Keratinocyte (primary cell): Measurements from ENCODE around the gene C2orf81. TPM values are rescaled to one million over a fixed set of nuclear protein-coding genes. Genes with fewer than 3 reads are reported as not detected.

Source experiments
- DNase-seq: peaks from one replicate; pipeline ENCODE4 v3.0.0-alpha.2; 2011; ENCODE audit warnings: low read depth, missing footprints, low spot score
- FAIRE-seq: peaks from 2 replicates; lab custom pipeline; 2011; peaks lifted over from hg19 to GRCh38; lab: Jason Lieb, UNC
- H2AFZ ChIP-seq: 2 replicates; pipeline ENCODE4 v1.6.0; 2012; ENCODE audit warnings: low read length, control low read depth, inconsistent platforms; ENCODE audit not compliant: control insufficient read depth
- H3K27ac ChIP-seq: 2 replicates; pipeline ENCODE4 v1.5.1; 2011; ENCODE audit warnings: low read length; ENCODE audit not compliant: control insufficient read depth, insufficient read depth
- H3K27me3 ChIP-seq: 3 replicates; pipeline ENCODE4 v1.6.0; 2011; ENCODE audit warnings: low read length; ENCODE audit not compliant: control insufficient read depth, insufficient read depth; ENCODE audit errors: extremely low read depth
- H3K36me3 ChIP-seq, 2 experiments: 2 replicates in 1 of 2; 3 replicates in 1 of 2; pipeline ENCODE4 v1.5.1; 2011; ENCODE audit warnings: low read length in 2 of 2, mild to moderate bottlenecking in 1 of 2; ENCODE audit not compliant: control insufficient read depth in 2 of 2, insufficient read depth in 2 of 2; ENCODE audit errors: extremely low read depth in 1 of 2
- H3K4me1 ChIP-seq: 3 replicates; pipeline ENCODE4 v1.5.1; 2011; ENCODE audit warnings: low read length; ENCODE audit not compliant: control insufficient read depth, insufficient read depth; ENCODE audit errors: extremely low read depth
- H3K4me2 ChIP-seq: 3 replicates; pipeline ENCODE4 v1.6.0; 2011; ENCODE audit warnings: low read depth, low read length; ENCODE audit not compliant: control insufficient read depth, insufficient read depth; ENCODE audit errors: extremely low read depth
- H3K4me3 ChIP-seq, 3 experiments: fragments of 200-600 bp in 1 of 3; sonication (generic) in 1 of 3; 2 replicates in 2 of 3; 3 replicates in 1 of 3; pipeline ENCODE4 v1.5.1; 2011 to 2016; ENCODE audit warnings: low read length in 3 of 3, mild to moderate bottlenecking in 3 of 3, control low read depth in 2 of 3, inconsistent platforms in 1 of 3, low read depth in 1 of 3, mixed read lengths in 1 of 3, mixed run types in 1 of 3, moderate library complexity in 1 of 3; ENCODE audit not compliant: control insufficient read depth in 2 of 3, insufficient read depth in 2 of 3; ENCODE audit errors: extremely low read depth in 1 of 3
- H3K79me2 ChIP-seq: 2 replicates; pipeline ENCODE4 v1.6.0; 2012; ENCODE audit warnings: low read length; ENCODE audit not compliant: control insufficient read depth, insufficient read depth
- H3K9ac ChIP-seq: 3 replicates; pipeline ENCODE4 v1.6.0; 2011; ENCODE audit warnings: low read length; ENCODE audit not compliant: control insufficient read depth, insufficient read depth; ENCODE audit errors: extremely low read depth
- H3K9me1 ChIP-seq: 3 replicates; pipeline ENCODE4 v1.6.0; 2011; ENCODE audit warnings: low read length; ENCODE audit not compliant: control insufficient read depth, insufficient read depth; ENCODE audit errors: extremely low read depth
- H3K9me3 ChIP-seq: 2 replicates; pipeline ENCODE4 v1.5.1; 2012; ENCODE audit warnings: low read depth, low read length; ENCODE audit not compliant: control insufficient read depth
- H4K20me1 ChIP-seq: 3 replicates; pipeline ENCODE4 v1.6.0; 2011; ENCODE audit warnings: low read length; ENCODE audit not compliant: control insufficient read depth, insufficient read depth; ENCODE audit errors: extremely low read depth
- EZH2 ChIP-seq: IDR thresholded peaks from one replicate; pipeline ENCODE4 v1.6.1; 2012; ENCODE audit warnings: inconsistent platforms, mild to moderate bottlenecking, low read length, moderate library complexity
- dilution Hi-C: fragments of 300-500 bp; cut with MboI; formaldehyde crosslinking; loops from one replicate; pipeline ENCODE4 v1.7.0; 2020; ENCODE audit warnings: low sequenced_read_pairs; ENCODE audit not compliant: extremely low pct_ligation_motif_present
- polyA plus RNA-seq, 5 experiments: library from polyadenylated mRNA; depleted of rRNA in 3 of 5; stranded (reverse) in 3 of 5; stranded (forward) in 1 of 5; unstranded in 1 of 5; fragments of >200 nt; gene quantifications; 1 replicate in 1 of 5; 2 replicates in 3 of 5; 3 replicates in 1 of 5; pipeline versions ENCODE4 v1.2.1 to v1.2.3, GENCODE V29; 2011 to 2012; ENCODE audit warnings: missing spikeins in 2 of 5, low read depth in 1 of 5, low replicate concordance in 1 of 5
- TF ChIP-seq, protein P1 (sequence below), 3 experiments: IDR thresholded peaks in 1 of 3; conservative IDR thresholded peaks in 1 of 3; optimal IDR thresholded peaks in 1 of 3; 2 replicates in 2 of 3; 3 replicates in 1 of 3; pipeline versions ENCODE3 to v1.5.1; 2011; ENCODE audit warnings: low read length in 3 of 3, mild to moderate bottlenecking in 3 of 3, moderate library complexity in 2 of 3, control low read depth in 1 of 3, inconsistent platforms in 1 of 3; ENCODE audit not compliant: insufficient read depth in 2 of 3; ENCODE audit errors: extremely low read depth in 1 of 3

The C2orf81 gene
- polyA plus RNA-seq, 1 donor (not counting 4 experiments of a cell fraction or from before 2014, with no cell fraction given) = 0.58 TPM

DNA sequence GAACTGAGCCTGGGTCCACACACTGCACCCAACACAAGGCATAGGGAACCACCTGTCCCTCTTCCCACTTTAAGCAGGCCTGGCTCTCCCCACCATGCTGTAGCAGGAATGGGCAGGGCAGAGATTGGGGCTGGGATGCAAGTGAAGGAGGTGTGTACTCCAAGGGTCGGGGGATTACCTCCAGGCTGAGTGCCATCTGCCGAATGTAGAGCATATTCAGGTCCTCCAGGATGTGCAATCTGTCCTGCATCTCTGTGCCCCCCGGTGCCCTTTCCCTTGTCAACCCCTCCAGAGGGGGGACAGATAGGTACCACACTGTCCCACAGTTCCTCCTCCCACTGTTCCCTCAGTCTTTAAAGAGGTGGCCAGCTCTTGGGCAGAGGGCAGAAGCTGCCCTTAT lies 18.0 kb upstream of the C2orf81 start:
- Histone ChIP-seq H3K4me2 (peak overlapping the region; percentile 84), H3K9ac (peak overlapping the region; percentile 98), H3K79me2 (peaks cover 75% of the 10 kb centered on the region), H3K9me3 (no peaks in the 10 kb centered on the region), H3K27me3 (no peaks in the 10 kb centered on the region), H3K4me3 (peak overlapping the region; percentile 74 to 98 (median 78)), H3K36me3 (peaks cover 14 to 47% of the 10 kb centered on the region in 2 experiments), H3K4me1 (peaks cover 35% of the 10 kb centered on the region), H3K9me1 (peaks cover 8% of the 10 kb centered on the region), H3K27ac (peak overlapping the region; percentile 93), H2AFZ (no peak overlapping the region), H4K20me1 (peaks cover 27% of the 10 kb centered on the region)
- DNase-seq (no peak), FAIRE-seq (no peak)
- TF ChIP-seq, protein P1, sequence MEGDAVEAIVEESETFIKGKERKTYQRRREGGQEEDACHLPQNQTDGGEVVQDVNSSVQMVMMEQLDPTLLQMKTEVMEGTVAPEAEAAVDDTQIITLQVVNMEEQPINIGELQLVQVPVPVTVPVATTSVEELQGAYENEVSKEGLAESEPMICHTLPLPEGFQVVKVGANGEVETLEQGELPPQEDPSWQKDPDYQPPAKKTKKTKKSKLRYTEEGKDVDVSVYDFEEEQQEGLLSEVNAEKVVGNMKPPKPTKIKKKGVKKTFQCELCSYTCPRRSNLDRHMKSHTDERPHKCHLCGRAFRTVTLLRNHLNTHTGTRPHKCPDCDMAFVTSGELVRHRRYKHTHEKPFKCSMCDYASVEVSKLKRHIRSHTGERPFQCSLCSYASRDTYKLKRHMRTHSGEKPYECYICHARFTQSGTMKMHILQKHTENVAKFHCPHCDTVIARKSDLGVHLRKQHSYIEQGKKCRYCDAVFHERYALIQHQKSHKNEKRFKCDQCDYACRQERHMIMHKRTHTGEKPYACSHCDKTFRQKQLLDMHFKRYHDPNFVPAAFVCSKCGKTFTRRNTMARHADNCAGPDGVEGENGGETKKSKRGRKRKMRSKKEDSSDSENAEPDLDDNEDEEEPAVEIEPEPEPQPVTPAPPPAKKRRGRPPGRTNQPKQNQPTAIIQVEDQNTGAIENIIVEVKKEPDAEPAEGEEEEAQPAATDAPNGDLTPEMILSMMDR (optimal IDR thresholded peaks at IDR 0.05 in 1 of 3, IDR thresholded peaks at IDR 0.05 in 1 of 3, conservative IDR thresholded peaks at IDR 0.05 in 1 of 3; ENCODE audit: extremely low read depth in 1 of 3, insufficient read depth in 2 of 3, low read length in 3 of 3) = no peak
- TF ChIP-seq EZH2 = no peak
- dilution Hi-C loops = no loop called here

DNA sequence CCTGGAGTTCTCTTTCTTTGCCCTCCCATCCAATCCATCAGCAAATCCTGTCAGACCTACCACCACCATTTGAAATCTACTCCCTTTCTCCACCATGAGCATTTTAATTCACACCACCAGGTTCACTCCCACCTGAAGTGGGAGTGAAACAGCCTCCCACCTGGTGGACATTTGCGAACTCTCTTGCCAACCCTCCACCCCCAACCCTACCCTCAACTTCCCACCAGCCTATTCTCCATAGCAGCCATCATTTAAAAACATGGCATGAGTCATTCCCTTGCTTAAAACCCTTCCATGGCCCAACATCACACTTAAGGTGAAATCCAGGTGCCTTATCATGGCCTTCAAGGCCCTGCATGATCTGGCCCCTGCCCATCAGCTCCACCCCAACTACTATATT lies 16.8 kb upstream of the C2orf81 start:
- Histone ChIP-seq H3K4me3 (peak overlapping the region in 2 of 3 experiments; percentile 74 to 78), H3K4me2 (peak overlapping the region; percentile 84), H3K27me3 (no peaks in the 10 kb centered on the region), H2AFZ (no peak overlapping the region), H3K4me1 (peaks cover 35% of the 10 kb centered on the region), H3K79me2 (peaks cover 83% of the 10 kb centered on the region), H3K9me1 (peaks cover 8% of the 10 kb centered on the region), H3K36me3 (peaks cover 14 to 51% of the 10 kb centered on the region in 2 experiments), H4K20me1 (peaks cover 27% of the 10 kb centered on the region), H3K9ac (no peak overlapping the region), H3K9me3 (no peaks in the 10 kb centered on the region), H3K27ac (no peak overlapping the region)
- no peak for FAIRE-seq
- dilution Hi-C loops = no loop called here
- TF ChIP-seq, protein P1 (optimal IDR thresholded peaks at IDR 0.05 in 1 of 3, IDR thresholded peaks at IDR 0.05 in 1 of 3, conservative IDR thresholded peaks at IDR 0.05 in 1 of 3; ENCODE audit: extremely low read depth in 1 of 3, insufficient read depth in 2 of 3, low read length in 3 of 3) = no peak
- TF ChIP-seq EZH2 = no peak
- no peak for DNase-seq
